GM04503 (cell line): ENCODE results near the gene MYORG.

Source experiments
- DNase-seq: peaks from one replicate; pipeline ENCODE4 v3.0.0-alpha.2; 2012; ENCODE audit warnings: low read depth

The MYORG gene

DNA sequence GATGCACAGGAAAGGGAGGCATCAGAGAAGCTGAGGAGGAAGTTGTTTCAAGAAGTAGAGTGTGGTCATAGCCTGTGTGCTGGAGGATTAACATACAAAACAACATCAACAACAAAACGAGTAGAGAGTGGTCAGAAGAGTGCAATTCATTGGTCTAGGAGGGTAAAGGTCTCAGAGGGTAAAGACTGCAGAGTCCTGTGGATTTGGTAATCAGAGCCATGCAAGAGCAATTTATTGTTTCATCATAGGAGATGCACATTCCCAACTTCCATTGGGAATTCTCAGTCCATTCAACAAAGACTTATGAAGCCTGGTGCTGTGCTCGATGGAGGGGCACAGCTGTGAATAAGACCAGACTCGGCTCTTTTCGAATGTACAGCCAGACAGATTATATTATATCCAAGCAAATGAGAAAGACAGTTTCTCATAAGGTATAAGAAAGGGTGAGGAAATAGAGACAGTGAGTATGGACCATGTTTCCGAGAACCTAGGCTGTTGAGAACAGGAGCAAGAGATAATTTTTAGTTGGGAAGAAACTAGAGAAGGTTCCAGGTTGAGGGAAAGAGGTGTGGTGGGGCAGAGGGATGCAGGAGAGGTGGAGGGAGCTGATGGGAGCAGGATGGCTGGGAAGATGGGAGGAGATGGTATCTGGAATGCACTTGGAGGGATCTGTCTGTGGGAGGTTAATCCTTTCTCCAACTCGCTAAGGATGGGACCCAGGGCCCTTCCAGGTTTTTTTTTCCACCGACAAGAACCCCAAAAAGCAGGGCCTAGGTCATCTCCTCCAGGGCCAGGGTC, 7.9 kb upstream of the MYORG start:
- DNase-seq: no peak

DNA sequence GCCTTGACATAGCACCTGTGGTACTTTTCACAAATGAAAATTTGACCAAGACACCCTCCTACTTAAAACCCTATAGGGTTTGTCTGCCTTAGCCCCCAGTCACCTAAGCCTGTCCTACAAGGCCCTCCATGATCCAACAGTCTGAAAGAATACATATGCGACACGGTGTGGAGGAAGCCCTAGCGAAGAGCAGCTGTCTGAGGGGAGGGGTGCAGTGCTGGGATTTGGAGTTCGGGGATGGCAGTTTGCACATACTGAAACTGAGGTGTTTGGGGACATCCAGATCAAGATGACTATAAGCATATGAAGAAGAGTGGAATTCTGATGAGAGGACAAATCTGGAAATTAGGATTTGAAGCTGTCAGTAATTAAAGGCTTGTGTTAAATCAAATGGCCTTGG, 7.2 kb upstream of the MYORG start:
- no peak for DNase-seq

DNA sequence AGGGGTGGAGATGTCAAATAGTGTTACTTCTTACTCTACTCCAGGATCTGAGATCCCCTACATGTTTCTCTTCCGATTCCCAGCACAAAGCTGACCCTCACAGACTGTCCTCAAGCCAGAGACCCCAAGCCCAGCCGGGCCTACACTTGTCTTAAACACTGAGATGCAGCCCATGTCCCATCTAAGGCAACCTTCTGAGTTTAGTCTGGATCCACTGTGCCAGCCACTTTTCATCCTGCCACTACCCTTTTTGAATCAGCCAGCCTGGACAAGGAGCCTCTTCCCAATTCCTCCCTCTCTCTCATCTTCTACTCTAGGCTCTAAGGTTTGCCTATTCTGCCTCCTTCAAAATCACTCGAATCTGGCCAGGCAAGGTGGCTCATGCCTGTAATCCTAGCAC, 6.2 kb upstream of the MYORG start:
- DNase-seq: no peak

DNA sequence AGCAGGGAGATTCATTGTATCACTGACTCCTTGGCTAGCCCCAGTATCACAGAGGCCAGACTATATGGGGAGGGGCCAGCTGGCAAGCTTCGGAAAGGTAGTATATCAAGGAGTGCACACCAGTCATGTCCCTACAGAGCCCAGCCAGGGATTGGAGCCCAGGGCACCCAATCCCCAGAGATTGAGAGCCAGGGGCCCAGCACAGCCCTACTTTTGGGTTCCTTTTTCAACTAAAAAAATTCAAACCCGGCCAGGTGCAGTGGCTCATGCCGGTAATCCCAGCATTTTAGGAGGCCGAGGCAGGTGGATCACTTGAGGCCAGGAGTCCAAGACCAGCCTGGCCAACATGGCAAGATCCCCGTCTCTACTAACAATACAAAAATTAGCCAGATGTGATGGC, 5.4 kb upstream of the MYORG start:
- no peak for DNase-seq

DNA sequence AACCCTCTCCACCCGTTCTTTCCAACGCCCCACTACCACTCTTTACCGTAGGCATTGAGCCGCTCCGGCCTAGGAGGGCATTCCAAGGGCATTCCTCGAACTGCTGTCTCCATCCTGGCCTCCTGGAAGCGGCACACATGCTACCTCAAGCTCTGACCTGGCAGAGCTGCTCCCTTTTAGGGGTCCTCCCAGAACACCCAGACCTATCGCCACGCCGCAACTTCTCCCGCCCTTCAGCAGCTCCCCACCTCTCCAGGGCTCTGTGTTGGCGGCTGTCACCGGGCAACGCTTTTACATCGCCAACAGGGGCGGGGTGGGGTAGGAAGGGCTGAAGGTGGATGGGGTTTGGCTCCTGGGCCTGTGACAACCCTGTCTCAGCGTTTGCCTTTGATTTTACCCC, 4.6 kb upstream of the MYORG start:
- DNase-seq: no peak

DNA sequence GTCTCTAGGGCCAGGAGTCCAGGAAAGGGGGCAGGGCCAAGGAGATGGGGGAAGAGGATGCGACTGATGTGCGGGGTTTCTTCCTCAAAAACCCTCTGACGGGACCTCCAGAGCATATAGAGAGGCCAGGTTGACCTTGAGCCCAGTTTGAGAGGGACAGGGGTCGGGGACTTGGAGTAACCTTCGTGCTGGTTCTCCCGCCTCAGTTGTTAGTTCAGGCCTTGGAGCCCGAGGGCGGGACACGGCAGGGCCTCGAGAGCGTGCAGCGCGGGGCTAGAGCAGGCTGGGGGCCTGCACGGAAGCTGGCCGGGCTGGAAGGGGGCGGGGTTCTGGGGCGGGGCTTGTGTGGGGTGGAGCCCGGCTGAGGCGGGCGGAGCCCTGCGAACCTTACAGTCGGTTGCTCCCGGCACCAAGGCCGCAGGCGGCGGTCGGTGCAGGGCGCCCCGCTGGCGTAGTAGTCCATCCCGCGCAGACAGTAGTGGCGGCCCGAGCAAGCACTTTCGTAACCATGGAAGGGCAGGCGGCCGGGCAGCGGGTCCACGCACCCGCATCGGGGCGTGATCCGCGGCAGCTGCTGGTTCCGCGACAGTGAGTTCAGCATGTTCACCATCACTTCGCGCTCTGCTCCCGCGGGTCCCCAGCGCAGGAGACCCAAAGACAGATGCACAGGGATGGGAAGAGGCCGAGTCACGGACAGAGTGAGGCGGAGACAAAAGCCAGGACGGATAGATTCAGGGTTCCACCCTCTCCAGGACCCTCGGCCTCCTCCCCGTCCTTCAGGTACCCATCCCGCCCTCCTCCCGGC, 4.0 kb upstream of the MYORG start:
- DNase-seq: no peak

DNA sequence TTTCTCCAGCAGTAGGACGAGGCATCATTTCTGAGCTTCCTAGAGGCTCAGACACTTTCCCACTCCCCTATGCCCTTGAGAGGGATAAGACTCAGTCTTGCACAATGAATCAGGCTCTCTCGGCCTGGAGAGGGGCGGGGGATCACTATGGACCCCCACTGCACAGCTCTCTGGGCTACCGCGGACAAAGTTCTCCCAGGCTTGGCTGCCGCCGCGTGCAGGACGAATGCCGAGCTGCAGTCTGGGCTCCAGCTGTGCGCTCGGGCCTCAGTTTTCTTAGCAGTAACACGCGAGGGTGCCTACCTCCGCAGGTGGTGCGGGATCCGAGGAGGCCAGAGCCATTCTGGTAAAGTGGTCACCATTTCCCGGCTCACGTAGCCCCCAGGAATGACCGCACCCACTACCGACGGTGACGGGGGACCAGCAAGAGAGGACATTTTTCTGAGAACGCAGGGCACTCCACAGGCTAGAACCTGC, 3.4 kb upstream of the MYORG start:
- DNase-seq: no peak

DNA sequence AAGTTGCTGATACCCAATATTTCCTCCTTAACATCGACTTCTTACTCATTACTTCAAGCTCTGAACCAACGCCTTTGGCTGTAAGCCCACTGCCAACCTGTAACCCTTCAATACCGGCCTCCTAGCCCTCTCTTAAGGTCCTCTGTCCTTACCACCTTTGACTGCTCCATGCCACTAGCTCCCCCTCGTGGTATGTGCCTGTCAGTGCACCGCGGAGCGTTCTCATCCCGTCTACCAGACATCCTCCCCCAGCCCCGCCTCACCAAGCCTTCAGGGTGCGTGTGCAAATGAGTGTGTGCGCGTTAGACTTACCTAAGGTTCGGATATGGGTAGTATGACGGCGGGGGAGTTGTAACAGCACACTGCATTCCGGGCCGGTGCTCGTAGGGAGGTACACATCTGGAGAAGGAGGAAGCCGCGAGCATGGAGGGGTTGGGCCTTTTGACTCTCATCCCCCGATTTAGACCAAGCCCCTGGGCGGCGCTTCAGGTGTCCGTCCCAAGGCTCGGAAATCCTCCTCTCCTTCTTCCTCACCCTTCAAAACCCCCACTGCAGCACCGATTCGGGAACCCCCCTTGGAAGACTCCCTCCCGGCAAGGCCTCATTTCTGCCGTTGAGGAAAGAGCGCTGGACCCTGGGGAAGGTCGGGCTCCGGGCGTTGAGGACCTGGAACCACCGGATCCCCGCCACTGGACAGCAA, 2.8 kb upstream of the MYORG start:
- DNase-seq: no peak

DNA sequence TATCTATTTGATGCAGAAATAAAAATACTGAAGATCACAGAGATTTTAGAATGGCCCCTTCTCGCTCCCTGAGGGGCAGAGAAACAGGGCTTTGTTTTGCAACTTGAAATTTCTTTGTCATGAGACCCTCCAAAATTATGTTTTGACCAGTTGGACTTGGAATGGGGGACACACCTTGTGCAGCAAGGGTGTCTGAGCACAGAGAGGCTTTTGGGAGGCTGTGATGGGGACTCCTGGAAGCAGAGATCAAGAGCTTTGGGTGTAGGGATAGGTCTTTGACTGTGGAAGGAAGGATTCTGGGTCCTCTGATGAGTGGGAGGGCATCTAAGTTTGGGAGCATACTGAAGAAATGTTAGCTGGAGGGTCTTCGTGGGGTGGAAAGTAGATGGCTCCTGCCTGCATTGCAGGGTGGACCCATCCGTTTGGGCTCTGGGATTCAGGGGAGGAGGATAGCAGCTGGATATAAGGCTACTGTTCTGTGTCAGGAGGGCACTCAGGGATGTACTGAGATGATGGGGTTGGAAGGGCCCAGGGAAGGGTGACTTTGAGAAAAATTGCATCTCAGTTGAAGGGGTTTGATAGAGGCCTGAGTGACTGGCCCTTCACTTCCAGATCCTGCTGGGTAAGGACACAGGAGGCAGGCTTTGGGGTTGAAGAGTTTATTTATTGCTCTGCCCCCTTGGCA, 1.8 kb upstream of the MYORG start:
- DNase-seq: no peak

DNA sequence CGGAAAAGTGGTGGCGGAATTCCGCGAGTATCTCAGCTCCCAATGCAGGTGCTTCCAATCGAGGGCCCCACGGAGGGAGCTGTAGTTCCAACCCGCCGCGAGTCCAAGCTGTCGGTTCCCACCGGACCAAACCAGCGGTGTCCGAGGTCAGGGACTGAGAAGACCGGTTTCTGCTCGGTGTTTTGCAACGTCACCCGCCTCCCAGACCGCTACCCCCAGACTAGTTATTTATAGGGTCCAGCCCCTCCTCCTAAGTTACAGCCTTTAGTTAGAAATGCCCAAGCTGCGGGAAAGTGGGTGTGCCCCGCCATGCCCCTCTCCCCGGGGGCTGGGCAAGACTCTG, 677 bp upstream of the MYORG start:
- DNase-seq: no peak

DNA sequence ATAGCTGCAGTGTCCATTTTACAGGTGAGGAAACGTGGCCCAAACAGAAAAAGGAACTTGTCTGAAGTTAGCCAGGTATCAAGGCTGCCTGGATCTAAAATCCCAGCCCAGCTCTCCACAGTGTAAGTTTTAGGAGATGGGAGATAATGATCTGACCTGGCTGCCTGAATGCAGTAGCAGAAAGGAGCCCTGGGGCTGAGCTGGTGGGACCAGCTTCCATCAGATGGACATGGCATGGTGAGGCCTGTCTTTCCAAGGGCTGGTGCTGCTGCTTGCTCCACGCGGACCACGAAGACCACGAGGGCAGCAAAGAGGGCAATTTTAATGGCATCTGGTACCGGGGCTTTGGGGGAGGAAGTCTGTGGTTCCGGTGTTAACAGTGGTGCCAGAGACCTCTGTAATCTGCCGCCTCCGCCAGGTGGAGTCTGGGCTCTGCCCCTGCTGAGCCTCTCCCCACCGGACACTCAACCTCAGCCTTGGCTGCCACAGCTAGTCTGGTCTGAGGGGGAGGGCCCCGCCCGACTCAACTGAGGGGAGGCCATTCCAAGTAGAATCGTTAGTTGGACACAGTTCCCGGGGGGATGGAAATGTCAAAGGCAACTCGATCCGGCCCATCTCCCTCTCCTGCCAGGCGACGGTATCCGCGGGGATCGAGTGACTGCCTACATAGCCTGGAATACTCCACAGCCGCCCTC, 650 bp downstream of the MYORG start:
- DNase-seq: no peak

DNA sequence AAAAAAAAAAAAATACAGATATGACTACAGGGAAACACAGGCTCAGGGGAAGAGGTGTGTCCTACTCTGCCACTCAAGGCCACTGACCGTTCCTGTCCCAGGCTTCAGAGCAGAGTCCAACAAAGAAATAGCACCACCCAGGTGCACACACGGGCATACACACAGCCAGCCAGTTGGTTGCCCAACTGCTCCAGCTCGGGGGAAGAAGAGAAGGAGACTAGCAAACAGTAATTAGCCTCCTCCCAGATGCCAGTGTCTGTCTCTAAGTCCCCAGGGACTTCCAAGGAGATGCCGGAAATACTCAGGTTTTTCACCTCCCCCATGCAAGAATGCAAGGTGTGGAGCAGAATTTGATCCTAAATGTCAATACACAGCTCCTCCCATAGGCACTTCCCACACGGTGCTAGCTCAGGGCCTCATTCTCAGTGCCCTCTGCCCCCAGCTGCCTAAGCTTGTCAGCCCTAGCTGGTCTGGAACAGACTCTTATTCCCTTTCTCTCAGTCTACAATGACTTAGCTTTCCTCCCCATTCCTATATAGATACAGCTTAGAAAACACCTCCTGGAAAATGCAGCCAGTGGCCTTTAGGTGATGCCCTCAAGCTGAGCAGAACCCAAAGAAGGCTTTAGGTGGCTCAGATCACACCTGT, 1.7 kb downstream of the MYORG start:
- DNase-seq: no peak

DNA sequence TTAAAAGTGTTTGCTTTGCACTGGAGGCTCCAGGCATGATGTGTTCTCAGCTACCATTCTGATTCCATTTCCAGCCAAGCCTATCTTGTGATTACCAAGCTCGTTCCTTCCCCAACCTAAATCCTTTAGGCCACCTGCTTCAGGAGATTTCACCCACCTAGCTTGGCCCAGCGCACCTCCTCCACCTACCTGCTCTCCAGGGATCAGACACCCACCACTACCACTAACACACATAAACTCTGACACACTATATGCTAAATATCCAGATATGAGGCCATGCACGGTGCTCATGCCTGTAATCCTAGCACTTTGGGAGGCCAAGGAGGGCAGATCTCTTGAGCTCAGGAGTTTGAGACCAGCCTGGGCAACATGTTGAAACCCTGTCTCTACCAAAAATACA, 2.4 kb downstream of the MYORG start:
- no peak for DNase-seq

DNA sequence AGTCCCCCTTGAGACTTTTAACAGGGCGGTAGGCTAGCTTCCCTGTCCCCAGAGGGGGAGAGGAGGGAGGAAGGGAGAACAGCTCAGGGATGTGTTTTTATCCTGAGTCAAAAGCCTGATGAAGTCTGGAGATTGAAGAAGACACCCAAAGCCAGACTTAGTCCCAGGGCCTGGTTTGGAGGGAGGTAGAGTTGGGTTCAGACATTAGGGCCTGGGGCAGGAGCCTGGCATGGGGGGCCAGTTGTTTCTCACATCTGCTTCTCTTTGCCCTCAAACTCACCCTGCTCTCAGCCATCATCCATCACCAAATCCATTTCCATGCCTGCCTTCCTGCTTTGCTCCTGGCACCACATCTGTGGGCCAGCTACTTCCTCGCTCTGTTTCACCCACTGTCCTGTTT, 2.9 kb downstream of the MYORG start:
- DNase-seq: no peak

DNA sequence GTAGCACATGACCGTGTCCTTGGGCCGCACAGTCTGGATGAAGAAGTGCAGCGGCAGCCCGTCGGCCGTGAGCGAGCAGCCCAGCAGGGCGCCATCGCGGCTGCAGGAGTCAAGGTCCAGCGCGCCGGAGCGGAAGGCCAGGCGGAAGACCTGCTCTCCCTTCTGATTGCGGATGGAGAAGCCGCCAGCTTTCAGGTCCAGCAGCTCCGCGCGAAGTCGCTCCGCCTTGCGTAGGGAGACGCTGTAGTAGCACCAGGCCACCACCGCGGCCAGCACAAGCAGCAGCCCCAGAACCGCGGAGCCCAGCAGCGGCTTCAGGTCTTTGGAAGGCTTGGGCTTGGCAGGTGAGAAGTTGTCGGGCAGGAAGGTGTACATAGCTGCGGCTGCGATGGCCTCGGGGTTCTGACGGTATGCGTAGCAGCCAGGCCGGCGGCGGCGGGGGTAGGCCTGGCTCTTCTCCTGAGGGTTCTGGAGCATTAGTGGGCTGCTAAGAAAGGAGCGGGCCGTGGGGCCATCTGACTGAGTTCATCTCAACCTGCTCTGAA, 4.2 kb downstream of the MYORG start:
- DNase-seq: no peak

DNA sequence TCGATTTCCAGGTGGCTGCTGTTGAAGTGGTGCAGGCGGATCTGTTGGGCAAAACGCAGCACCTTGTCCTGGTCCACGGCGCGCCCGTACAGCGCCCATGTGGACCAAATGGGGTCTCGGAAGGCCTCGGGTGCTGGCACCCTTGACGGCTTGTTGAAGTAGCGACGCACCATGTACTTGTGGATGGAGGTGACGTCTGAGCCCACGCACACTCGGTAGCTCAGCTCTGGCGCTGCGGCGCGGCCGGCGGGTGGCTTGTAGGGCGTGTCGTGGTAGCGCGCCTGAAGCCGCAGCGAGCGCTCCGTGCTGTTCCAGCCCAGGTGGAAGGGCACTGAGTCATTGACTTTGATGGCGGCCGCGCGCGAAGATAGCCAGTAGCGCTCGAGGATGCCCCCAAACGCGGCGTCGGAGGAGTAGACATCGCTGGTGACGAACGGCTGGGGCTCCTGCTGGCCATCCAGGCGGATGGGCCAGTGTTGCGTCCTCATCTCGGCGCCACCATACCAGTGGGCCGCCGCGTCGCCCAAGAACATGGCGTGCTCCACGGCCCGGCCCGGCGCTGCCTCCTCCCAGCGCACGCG, 4.7 kb downstream of the MYORG start:
- no peak for DNase-seq

DNA sequence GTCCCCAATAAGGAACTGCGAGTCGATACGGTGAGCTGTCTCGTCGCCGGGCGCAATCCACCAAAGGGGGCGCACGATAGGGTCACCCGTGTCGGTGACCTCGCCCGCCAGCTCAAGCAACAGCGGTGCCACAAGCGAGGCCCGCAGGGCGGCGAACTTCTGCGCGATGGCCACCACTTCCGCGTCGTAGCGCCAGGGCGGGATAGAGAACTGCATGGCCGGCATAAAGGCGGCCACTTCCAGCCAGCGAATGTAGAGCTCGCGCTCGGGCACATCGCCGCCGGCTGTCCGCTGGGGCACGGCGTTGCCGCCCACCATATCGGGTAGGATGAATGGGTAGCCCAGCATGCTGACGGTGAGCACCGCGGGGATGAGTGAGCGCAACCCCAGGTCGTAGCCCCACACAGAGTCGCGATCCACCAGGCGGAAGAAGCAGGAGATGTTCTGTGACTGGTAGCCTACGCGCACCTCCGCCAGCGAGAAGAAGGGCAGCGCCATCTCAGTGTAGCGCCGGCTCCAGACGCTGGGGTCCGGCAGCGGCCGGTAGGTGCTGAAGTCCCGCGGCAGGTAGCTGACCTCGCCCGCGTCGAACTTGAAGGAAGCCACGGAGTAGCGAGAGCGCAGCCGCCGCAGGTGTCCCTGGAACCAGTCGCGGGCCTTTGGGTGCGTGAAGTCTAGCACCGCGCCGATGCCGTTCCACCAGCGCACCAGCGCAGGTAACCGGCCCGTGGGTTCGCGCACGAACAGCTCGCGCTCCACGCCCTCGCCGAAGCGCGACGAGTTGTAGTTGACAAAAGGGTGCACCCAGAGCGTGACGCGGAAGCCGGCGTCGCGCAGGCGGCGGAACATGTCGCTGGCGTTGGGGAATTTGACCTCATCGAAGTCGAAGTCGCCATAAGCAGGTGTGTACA, 5.5 kb downstream of the MYORG start:
- no peak for DNase-seq

DNA sequence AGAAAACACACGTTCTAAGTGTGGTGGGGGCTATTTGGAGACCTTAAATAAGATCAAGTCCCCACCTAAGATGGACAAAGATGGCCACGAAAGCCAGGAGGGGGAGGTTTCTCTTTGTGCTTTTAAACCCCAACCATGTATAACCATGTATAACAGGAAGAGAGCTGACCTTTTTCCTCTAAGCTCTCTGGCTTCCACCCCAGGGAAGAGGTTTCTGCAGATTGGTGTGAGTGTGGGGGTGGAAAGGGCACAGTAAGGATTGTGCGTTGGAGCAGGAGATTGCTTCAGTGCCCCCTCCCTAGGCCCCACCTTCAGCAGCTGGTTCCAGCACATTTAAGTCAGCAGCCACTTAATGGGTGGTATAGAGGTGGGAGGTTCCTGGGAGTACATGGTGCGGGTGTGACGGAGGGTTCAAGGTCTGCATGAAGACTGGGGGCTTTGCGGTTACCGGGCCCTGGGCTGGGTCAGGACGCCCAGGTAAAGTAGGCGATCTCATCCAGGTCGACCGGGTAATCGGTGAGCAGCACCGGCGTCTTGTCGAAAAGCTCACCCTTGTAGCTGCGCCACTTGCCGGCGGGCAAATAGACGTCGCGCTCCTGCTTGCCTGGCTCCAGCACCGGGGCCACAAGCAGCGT, 6.2 kb downstream of the MYORG start:
- no peak for DNase-seq

DNA sequence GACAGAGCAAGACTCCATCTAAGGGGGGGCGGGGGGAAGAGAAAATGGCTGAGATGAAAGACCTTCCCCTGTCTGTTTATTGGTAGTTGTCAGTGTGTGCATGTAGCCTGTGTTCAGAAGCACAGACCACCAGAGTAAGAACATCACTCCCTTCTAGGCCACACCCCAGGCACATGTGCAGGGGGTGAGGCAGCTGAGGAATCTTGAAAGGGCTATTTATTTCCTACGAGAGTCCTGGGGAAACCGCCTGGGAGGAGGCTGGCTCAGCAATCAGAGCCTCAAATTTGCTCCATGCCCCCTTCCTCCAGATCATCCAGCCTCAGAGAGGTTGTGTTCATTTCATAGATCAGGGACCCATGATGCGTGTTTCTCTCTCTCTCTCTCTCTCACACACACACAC, 7.1 kb downstream of the MYORG start:
- DNase-seq: no peak
